Activated CD8-positive, alpha-beta T cell treated with anti-CD3 and anti-CD28 coated beads for 36 hours (primary cell): ENCODE results near the gene FBRSL1. TPM values are rescaled to one million over a fixed set of nuclear protein-coding genes. Genes with fewer than 3 reads are reported as not detected.

ENCODE experiments used
- ATAC-seq: fragments of 200-7000 bp; cut with Tn5 transposase; one replicate; pipeline ENCODE4 v1.10.0; 2021; ENCODE audit warnings: mild to moderate bottlenecking, moderate library complexity
- CTCF ChIA-PET: fragments of 350-600 bp; sonication (Branson Sonifier 250); formaldehyde crosslinking; loops from one replicate; lab custom pipeline; 2021; ENCODE audit warnings: antibody characterized with exemption; lab: Charles Lee
- POLR2A ChIA-PET: fragments of 350-600 bp; sonication (Branson Sonifier 250); formaldehyde crosslinking; loops from one replicate; lab custom pipeline; 2021; ENCODE audit warnings: antibody characterized with exemption; lab: Charles Lee
- DNase-seq: peaks from one replicate; pipeline ENCODE4 v3.0.0-alpha.2; 2020
- H3K27ac Mint-ChIP-seq: one replicate; pipeline ENCODE4 v1.8.0; 2021; ENCODE audit warnings: mild to moderate bottlenecking, mixed read lengths
- H3K27me3 Mint-ChIP-seq: one replicate; pipeline ENCODE4 v1.8.0; 2021; ENCODE audit warnings: mixed read lengths
- H3K36me3 Mint-ChIP-seq: one replicate; pipeline ENCODE4 v1.8.0; 2021; ENCODE audit warnings: low read depth, mixed read lengths
- H3K4me1 Mint-ChIP-seq: one replicate; pipeline ENCODE4 v1.8.0; 2021; ENCODE audit warnings: low read depth, mixed read lengths
- H3K4me3 Mint-ChIP-seq: one replicate; pipeline ENCODE4 v1.8.0; 2021; ENCODE audit warnings: mild to moderate bottlenecking, moderate library complexity, mixed read lengths
- H3K9me3 Mint-ChIP-seq: one replicate; pipeline ENCODE4 v1.8.0; 2021; ENCODE audit warnings: mixed read lengths
- intact Hi-C: fragments of 100-400 bp; cut with micrococcal nuclease; formaldehyde crosslinking; loops from one replicate; pipeline ENCODE4 v1.10.0; 2022
- total RNA-seq, 2 experiments: library from RNA; stranded (reverse); gene quantifications; one replicate each; pipeline ENCODE4 v1.2.3, GENCODE V29; 2021
- TF ChIP-seq, protein P1 (sequence below): fragments of 200-600 bp; IDR thresholded peaks from one replicate; pipeline ENCODE4 v1.8.0; 2022; ENCODE audit warnings: antibody characterized with exemption, mild to moderate bottlenecking

FBRSL1 gene
- total RNA-seq, 2 experiments from 2014 or later = 41.4 to 48.1 TPM

DNA sequence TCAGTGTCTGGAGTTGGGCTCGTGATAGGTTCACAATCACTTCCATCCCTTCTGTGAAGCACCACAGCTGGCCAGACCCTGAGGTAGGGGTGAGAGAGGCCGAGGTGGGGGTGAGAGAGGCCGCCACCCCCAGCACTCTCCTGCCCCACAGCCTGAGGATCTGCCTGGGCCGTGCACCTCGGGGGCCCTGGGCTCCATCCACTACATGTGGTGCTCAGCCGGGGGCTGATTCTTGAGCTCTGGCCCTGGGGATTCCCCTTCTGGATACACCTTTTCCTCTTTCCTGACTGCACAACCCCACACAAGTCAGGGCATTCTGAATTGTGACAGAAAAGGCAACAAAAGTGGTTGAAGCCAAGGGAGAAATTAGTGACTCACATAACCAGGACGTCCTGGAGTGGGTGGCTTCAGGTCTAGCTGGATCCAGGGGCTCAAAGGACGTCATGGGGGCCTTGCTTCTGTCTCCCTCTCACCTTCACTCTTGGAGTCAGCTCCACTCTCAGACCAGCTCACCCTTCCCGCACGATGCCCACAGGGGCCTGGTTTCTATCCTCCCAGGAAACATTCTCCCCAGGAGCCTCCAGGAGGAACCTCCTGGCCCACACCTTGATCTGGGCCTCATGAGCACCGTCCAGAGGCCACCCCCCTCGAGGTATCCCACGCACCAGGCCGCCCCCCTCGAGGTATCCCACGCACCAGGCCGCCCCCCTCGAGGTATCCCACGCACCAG, 12.1 kb upstream of the FBRSL1 start:
- ChIA-PET POLR2A (interaction anchor here (1.1 kb wide), 1 partner anchor 11 kb away, joined by 4 read pairs; no protein-coding TSS in a partner anchor), CTCF (no interaction called here)
- ATAC-seq (peak; percentile 10), DNase-seq (peak; percentile 31)
- peaks cover 29% of the 10 kb centered on the region for H3K4me1 Mint-ChIP-seq
- H3K4me3 Mint-ChIP-seq = no peak overlapping the region
- no peaks in the 10 kb centered on the region for H3K27me3 Mint-ChIP-seq
- no peaks in the 10 kb centered on the region for H3K36me3 Mint-ChIP-seq
- peaks cover 1% of the 10 kb centered on the region for H3K9me3 Mint-ChIP-seq
- H3K27ac Mint-ChIP-seq = no peak overlapping the region
- TF ChIP-seq, protein P1, sequence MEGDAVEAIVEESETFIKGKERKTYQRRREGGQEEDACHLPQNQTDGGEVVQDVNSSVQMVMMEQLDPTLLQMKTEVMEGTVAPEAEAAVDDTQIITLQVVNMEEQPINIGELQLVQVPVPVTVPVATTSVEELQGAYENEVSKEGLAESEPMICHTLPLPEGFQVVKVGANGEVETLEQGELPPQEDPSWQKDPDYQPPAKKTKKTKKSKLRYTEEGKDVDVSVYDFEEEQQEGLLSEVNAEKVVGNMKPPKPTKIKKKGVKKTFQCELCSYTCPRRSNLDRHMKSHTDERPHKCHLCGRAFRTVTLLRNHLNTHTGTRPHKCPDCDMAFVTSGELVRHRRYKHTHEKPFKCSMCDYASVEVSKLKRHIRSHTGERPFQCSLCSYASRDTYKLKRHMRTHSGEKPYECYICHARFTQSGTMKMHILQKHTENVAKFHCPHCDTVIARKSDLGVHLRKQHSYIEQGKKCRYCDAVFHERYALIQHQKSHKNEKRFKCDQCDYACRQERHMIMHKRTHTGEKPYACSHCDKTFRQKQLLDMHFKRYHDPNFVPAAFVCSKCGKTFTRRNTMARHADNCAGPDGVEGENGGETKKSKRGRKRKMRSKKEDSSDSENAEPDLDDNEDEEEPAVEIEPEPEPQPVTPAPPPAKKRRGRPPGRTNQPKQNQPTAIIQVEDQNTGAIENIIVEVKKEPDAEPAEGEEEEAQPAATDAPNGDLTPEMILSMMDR = no peak
- intact Hi-C loops = no loop called here

DNA sequence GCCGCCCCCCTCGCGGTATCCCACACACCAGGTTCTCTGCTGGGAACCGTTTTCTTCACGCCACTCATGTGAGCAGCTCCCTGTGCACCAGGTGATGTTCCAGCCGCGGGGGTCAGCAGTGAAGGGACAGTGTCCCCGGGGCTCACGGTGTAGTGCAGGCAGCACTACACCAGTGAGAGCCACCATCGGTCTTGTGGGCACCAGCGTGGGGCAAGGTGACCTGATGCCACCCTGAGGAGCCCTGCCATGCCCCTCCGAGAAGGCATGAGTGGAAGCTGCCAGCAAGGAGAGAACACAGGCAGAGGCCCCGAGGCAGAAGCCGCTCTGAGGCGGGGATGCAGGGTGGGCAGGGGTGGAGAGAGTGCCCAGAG, 11.5 kb upstream of the FBRSL1 start:
- ChIA-PET CTCF (no interaction called here), POLR2A (interaction anchor here (0.6 to 1.1 kb wide), 2 partner anchors 10 to 270 kb away, joined by 3 to 4 read pairs; no protein-coding TSS in a partner anchor)
- no peak for ATAC-seq

DNA sequence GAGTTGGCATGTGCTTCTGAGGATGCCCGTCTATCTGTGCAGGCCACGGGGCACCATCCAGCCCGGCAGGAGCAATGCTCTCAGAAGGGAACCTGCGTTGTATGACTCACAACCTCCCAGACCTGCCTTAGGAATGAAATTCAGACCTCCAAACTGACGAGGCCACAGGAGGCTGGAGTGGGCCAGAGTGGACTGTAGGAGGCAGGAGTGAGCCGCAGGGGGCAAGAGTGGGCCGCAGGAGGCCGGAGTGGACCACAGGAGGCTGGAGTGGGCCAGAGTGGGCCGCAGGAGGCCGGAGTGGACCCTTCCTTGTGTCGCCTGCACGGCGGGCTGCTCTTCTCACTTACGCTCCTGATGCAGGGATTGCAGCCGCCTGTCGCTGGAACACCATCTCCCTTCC, 11.1 kb upstream of the FBRSL1 start:
- ChIA-PET POLR2A (interaction anchor here (0.6 to 0.7 kb wide), 2 partner anchors 99 to 270 kb away, joined by 3 read pairs; no protein-coding TSS in a partner anchor), CTCF (no interaction called here)
- intact Hi-C loops = no loop called here
- Mint-ChIP-seq H3K27ac (no peak overlapping the region), H3K4me3 (no peak overlapping the region), H3K36me3 (no peaks in the 10 kb centered on the region), H3K4me1 (peaks cover 29% of the 10 kb centered on the region), H3K27me3 (no peaks in the 10 kb centered on the region), H3K9me3 (peaks cover 1% of the 10 kb centered on the region)
- TF ChIP-seq, protein P1 = no peak
- ATAC-seq = no peak
- DNase-seq = no peak

More for the DNA sequence above, 11.5 kb upstream of the FBRSL1 start:
- Mint-ChIP-seq H3K27ac (no peak overlapping the region), H3K27me3 (no peaks in the 10 kb centered on the region), H3K36me3 (no peaks in the 10 kb centered on the region), H3K4me3 (no peak overlapping the region), H3K4me1 (peaks cover 29% of the 10 kb centered on the region), H3K9me3 (peaks cover 1% of the 10 kb centered on the region)
- TF ChIP-seq, protein P1 = no peak
- intact Hi-C loops = no loop called here
- no peak for DNase-seq

DNA sequence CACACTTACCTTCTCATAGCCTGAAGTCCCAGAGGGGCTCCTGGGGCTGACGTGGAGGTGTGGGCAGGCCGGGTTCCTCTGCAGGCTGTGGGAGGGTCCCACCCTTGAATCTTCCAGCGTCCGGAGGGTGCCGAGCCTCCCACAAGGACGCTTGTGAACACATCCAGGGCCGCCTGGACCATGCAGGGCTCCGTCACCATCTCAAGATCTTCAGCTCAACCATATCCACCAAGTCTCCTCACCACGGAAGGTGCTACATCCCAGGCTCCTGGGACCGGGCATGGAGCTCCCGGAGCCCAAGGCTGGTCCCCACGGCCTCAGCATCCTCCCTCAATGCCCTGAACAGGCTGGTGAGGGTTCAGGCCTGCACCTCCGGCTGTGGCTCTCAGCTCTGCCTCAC, 10.7 kb upstream of the FBRSL1 start:
- TF ChIP-seq, protein P1 = no peak
- no peak overlapping the region for H3K4me3 Mint-ChIP-seq
- H3K27ac Mint-ChIP-seq = no peak overlapping the region
- CTCF ChIA-PET = no interaction called here
- peaks cover 29% of the 10 kb centered on the region for H3K4me1 Mint-ChIP-seq
- H3K9me3 Mint-ChIP-seq = peaks cover 1% of the 10 kb centered on the region
- ATAC-seq (no peak), DNase-seq (no peak)
- intact Hi-C loops = no loop called here
- H3K27me3 Mint-ChIP-seq = no peaks in the 10 kb centered on the region
- no peaks in the 10 kb centered on the region for H3K36me3 Mint-ChIP-seq
- POLR2A ChIA-PET = interaction anchor here (0.7 kb wide), 1 partner anchor 99 kb away, joined by 3 read pairs; no protein-coding TSS in a partner anchor

DNA sequence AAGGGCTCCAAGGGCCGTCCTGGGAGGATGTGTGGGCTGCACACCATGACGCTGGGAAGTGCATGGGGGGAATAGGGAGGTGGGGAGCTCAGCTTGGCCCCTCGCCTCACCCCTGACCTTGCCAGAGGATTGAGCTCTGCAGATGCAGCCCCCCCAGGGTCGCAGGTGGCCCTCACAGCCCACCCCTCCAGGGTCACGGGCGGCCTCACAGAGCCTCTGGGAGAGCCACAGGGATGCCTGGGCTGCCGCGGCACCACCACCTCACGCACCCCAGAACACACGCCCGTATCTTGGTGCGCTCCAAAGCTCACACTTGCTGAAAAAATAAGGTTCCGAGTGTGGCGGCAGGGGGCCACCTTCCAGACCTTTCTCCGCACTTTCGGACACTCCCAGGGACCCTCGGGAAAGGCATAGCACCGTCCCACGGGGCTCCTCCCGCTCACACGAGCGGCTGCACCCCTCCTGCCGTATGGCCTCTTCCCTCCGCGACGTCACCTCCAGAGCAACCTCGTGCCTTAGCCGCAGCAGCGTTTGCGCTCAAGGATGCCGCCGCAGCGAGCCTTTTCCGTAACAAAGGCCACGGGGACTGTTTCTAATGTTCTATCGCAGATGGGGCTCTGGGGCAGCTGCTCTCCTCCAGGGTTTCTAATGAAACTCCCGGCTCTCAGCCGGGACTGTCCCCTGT, 9.9 kb upstream of the FBRSL1 start:
- no peaks in the 10 kb centered on the region for H3K27me3 Mint-ChIP-seq
- CTCF ChIA-PET = interaction anchor here (0.8 kb wide), 1 partner anchor 42 kb away, joined by 3 read pairs; no protein-coding TSS in a partner anchor
- no peak overlapping the region for H3K27ac Mint-ChIP-seq
- TF ChIP-seq, protein P1 = no peak
- ATAC-seq = no peak
- H3K9me3 Mint-ChIP-seq = peaks cover 1% of the 10 kb centered on the region
- H3K36me3 Mint-ChIP-seq = no peaks in the 10 kb centered on the region
- peaks cover 29% of the 10 kb centered on the region for H3K4me1 Mint-ChIP-seq
- no peak overlapping the region for H3K4me3 Mint-ChIP-seq
- intact Hi-C loops = no loop called here
- no peak for DNase-seq
- POLR2A ChIA-PET = no interaction called here
